MM.1S (cell line): ENCODE measurements around the gene GPC1.

Source experiments
- DNase-seq: peaks from one replicate; pipeline ENCODE4 v3.0.0-alpha.2; 2015
- H2AFZ ChIP-seq: fragments of 300-600 bp; sonication (generic); 2 replicates; pipeline ENCODE4 v1.6.0; 2016; ENCODE audit warnings: antibody characterized with exemption, low read length
- H3F3A ChIP-seq: fragments of 300-600 bp; sonication (generic); 2 replicates; pipeline ENCODE4 v1.6.1; 2016; ENCODE audit warnings: mild to moderate bottlenecking, antibody characterized with exemption, low read length, moderate library complexity, mixed read lengths; ENCODE audit not compliant: insufficient read depth
- H3K27ac ChIP-seq: fragments of 300-600 bp; sonication (generic); 2 replicates; pipeline ENCODE4 v1.5.1; 2016; ENCODE audit warnings: mild to moderate bottlenecking, low read length
- H3K27me3 ChIP-seq: fragments of 300-600 bp; sonication (generic); replicated peaks from 2 replicates; pipeline ENCODE4 v1.6.0; 2016; ENCODE audit warnings: low read length; ENCODE audit not compliant: insufficient read depth
- H3K36me3 ChIP-seq: fragments of 300-600 bp; sonication (generic); replicated peaks from 2 replicates; pipeline ENCODE4 v1.6.1; 2016; ENCODE audit warnings: mild to moderate bottlenecking, low read length, mixed read lengths; ENCODE audit not compliant: insufficient read depth
- H3K4me1 ChIP-seq: fragments of 300-600 bp; sonication (generic); 2 replicates; pipeline ENCODE4 v1.6.1; 2016; ENCODE audit warnings: low read length, mixed read lengths
- H3K4me2 ChIP-seq: fragments of 300-600 bp; sonication (generic); 2 replicates; pipeline ENCODE4 v1.6.0; 2016; ENCODE audit warnings: low read depth, low read length
- H3K4me3 ChIP-seq: fragments of 300-600 bp; sonication (generic); 2 replicates; pipeline ENCODE4 v1.5.1; 2016; ENCODE audit warnings: low read length, mixed read lengths
- H3K79me2 ChIP-seq: fragments of 300-600 bp; sonication (generic); 2 replicates; pipeline ENCODE4 v1.6.1; 2016; ENCODE audit warnings: mixed run types, low read length, mixed read lengths
- H3K9ac ChIP-seq: fragments of 300-600 bp; sonication (generic); 2 replicates; pipeline ENCODE4 v1.6.1; 2016; ENCODE audit warnings: low read length, mixed read lengths
- H3K9me2 ChIP-seq: fragments of 300-600 bp; sonication (generic); replicated peaks from 2 replicates; pipeline ENCODE4 v1.6.1; 2016; ENCODE audit warnings: mild to moderate bottlenecking, low read length, mixed read lengths; ENCODE audit not compliant: insufficient read depth
- H3K9me3 ChIP-seq: fragments of 300-600 bp; sonication (generic); replicated peaks from 2 replicates; pipeline ENCODE4 v1.6.1; 2016; ENCODE audit warnings: mild to moderate bottlenecking, low read length, mixed read lengths; ENCODE audit not compliant: insufficient read depth
- H4K20me1 ChIP-seq: fragments of 300-600 bp; sonication (generic); 2 replicates; pipeline ENCODE4 v1.6.1; 2016; ENCODE audit warnings: mild to moderate bottlenecking, low read length, moderate library complexity, mixed read lengths; ENCODE audit not compliant: insufficient read depth
- CTCF ChIP-seq: fragments of 300-600 bp; sonication (generic); IDR thresholded peaks from 2 replicates; pipeline ENCODE4 v1.5.1; 2016; ENCODE audit warnings: antibody characterized with exemption, low read length, mixed read lengths
- EZH2 ChIP-seq: fragments of 300-600 bp; sonication (generic); optimal IDR thresholded peaks from 2 replicates; pipeline ENCODE3; 2017; ENCODE audit warnings: low read depth, mild to moderate bottlenecking, antibody characterized with exemption, low read length, mixed read lengths
- EZH2phosphoT487 ChIP-seq: fragments of 300-600 bp; sonication (generic); IDR thresholded peaks from 2 replicates; pipeline ENCODE4 v1.6.1; 2018; ENCODE audit warnings: antibody characterized with exemption, low read length

GPC1 gene

GRCh38 chr2:240448387-240449274 is 13.2 kb downstream of the GPC1 start:
- Histone ChIP-seq H3K4me3 (no peak overlapping the region), H3K27me3 (peaks cover 31% of the 10 kb centered on the region), H2AFZ (no peak overlapping the region), H4K20me1 (no peaks in the 10 kb centered on the region), H3F3A (no peaks in the 10 kb centered on the region), H3K9me2 (no peaks in the 10 kb centered on the region), H3K79me2 (no peaks in the 10 kb centered on the region), H3K36me3 (no peaks in the 10 kb centered on the region), H3K9me3 (no peaks in the 10 kb centered on the region), H3K4me1 (no peaks in the 10 kb centered on the region), H3K27ac (no peak overlapping the region), H3K4me2 (no peak overlapping the region), H3K9ac (no peak overlapping the region)
- DNase-seq: no peak
- TF ChIP-seq CTCF: no peak
- no peak for TF ChIP-seq EZH2
- no peak for TF ChIP-seq EZH2phosphoT487

- Histone ChIP-seq H3K9me3 (no peaks in the 10 kb centered on the region), H2AFZ (no peak overlapping the region), H3F3A (no peaks in the 10 kb centered on the region), H3K27me3 (peaks cover 36% of the 10 kb centered on the region), H3K4me2 (no peak overlapping the region), H3K27ac (no peak overlapping the region), H3K79me2 (no peaks in the 10 kb centered on the region), H4K20me1 (no peaks in the 10 kb centered on the region), H3K9me2 (no peaks in the 10 kb centered on the region), H3K4me3 (no peak overlapping the region), H3K4me1 (no peaks in the 10 kb centered on the region), H3K9ac (no peak overlapping the region), H3K36me3 (no peaks in the 10 kb centered on the region)
- TF ChIP-seq CTCF: no peak
- no peak for TF ChIP-seq EZH2
- no peak for TF ChIP-seq EZH2phosphoT487
- no peak for DNase-seq
Observed at GRCh38 chr2:240449764-240450531, 14.5 kb downstream of the GPC1 start.

- H3F3A ChIP-seq: no peaks in the 10 kb centered on the region
- H3K9me3 ChIP-seq: no peaks in the 10 kb centered on the region
- no peak overlapping the region for H3K9ac ChIP-seq
- no peak overlapping the region for H3K4me2 ChIP-seq
- H3K27me3 ChIP-seq: peaks cover 36% of the 10 kb centered on the region
- H3K4me3 ChIP-seq: no peak overlapping the region
- no peaks in the 10 kb centered on the region for H3K79me2 ChIP-seq
- H4K20me1 ChIP-seq: no peaks in the 10 kb centered on the region
- no peak overlapping the region for H2AFZ ChIP-seq
- TF ChIP-seq EZH2: no peak
- no peak for TF ChIP-seq EZH2phosphoT487
- TF ChIP-seq CTCF: no peak
- H3K4me1 ChIP-seq: no peaks in the 10 kb centered on the region
- H3K36me3 ChIP-seq: no peaks in the 10 kb centered on the region
- no peak overlapping the region for H3K27ac ChIP-seq
- no peak for DNase-seq
- H3K9me2 ChIP-seq: no peaks in the 10 kb centered on the region
Observed at GRCh38 chr2:240450532-240451107, 15.2 kb downstream of the GPC1 start.
